Neuronal stem cell (in vitro differentiated cells): Measurements from ENCODE around the gene CAMK2N1.
"Not testable (repeated sequence)": the region's sequence is repeated elsewhere in the genome, so short reads cannot be mapped to it uniquely, and the experiment has no call there.

Experiments used
- DNase-seq: peaks from one replicate; pipeline ENCODE4 v3.0.0-alpha.2; 2013; ENCODE audit warnings: low spot score
- H2AFZ ChIP-seq: one replicate; pipeline ENCODE4 v1.6.1; 2013; ENCODE audit warnings: mild to moderate bottlenecking, low read length, inconsistent platforms
- H2AK5ac ChIP-seq: 2 replicates; pipeline ENCODE4 v1.6.1; 2013; ENCODE audit warnings: low read depth, mild to moderate bottlenecking, inconsistent platforms, low read length, moderate library complexity, mixed read lengths
- H2BK120ac ChIP-seq: 2 replicates; pipeline ENCODE4 v1.6.1; 2013; ENCODE audit warnings: low read depth, mild to moderate bottlenecking, inconsistent platforms, low read length, moderate library complexity, mixed read lengths
- H2BK12ac ChIP-seq: one replicate; pipeline ENCODE4 v1.6.1; 2013; ENCODE audit warnings: low read length, inconsistent platforms
- H2BK15ac ChIP-seq: 2 replicates; pipeline ENCODE4 v1.6.1; 2013; ENCODE audit warnings: mild to moderate bottlenecking, low read length, inconsistent platforms, mixed read lengths
- H2BK5ac ChIP-seq: one replicate; pipeline ENCODE4 v1.6.1; 2013; ENCODE audit warnings: inconsistent platforms, mild to moderate bottlenecking, low read length, moderate library complexity
- H3K14ac ChIP-seq: one replicate; pipeline ENCODE4 v1.6.1; 2013; ENCODE audit warnings: low read length, inconsistent platforms
- H3K18ac ChIP-seq: 2 replicates; pipeline ENCODE4 v1.6.1; 2013; ENCODE audit warnings: low read length, inconsistent platforms
- H3K23ac ChIP-seq: 2 replicates; pipeline ENCODE4 v1.6.1; 2013; ENCODE audit warnings: low read depth, mild to moderate bottlenecking, mixed read lengths, low read length, inconsistent platforms; ENCODE audit not compliant: poor library complexity
- H3K27ac ChIP-seq: replicated peaks from 3 replicates; pipeline ENCODE4 v1.5.1; 2013; ENCODE audit warnings: low read length, inconsistent platforms
- H3K27me3 ChIP-seq, 3 experiments: 2 replicates each; pipeline ENCODE4 v1.6.1; 2013; ENCODE audit warnings: low read length in 3 of 3, mild to moderate bottlenecking in 2 of 3, inconsistent platforms in 1 of 3, low read depth in 1 of 3, mixed read lengths in 1 of 3, moderate library complexity in 1 of 3; ENCODE audit not compliant: control insufficient read depth in 3 of 3, insufficient read depth in 3 of 3
- H3K36me3 ChIP-seq, 2 donors: replicated peaks in 1 of 2; 2 replicates each; pipeline ENCODE4 v1.6.1; 2013; ENCODE audit warnings: low read length in 2 of 2; ENCODE audit not compliant: control insufficient read depth in 2 of 2, insufficient read depth in 2 of 2
- H3K4ac ChIP-seq: 2 replicates; pipeline ENCODE4 v1.6.1; 2013; ENCODE audit warnings: inconsistent platforms, mild to moderate bottlenecking, low read length, moderate library complexity
- H3K4me1 ChIP-seq, 2 donors: 1 replicate in 1 of 2; 2 replicates in 1 of 2; pipeline ENCODE4 v1.6.1; 2013; ENCODE audit warnings: low read length in 2 of 2, low read depth in 1 of 2; ENCODE audit not compliant: control insufficient read depth in 2 of 2, insufficient read depth in 1 of 2
- H3K4me2 ChIP-seq: one replicate; pipeline ENCODE4 v1.6.1; 2013; ENCODE audit warnings: mild to moderate bottlenecking, low read length, inconsistent platforms; ENCODE audit not compliant: insufficient read depth, poor library complexity, severe bottlenecking
- H3K4me3 ChIP-seq, 2 donors: 2 replicates each; pipeline ENCODE4 v1.5.1; 2013; ENCODE audit warnings: low read length in 2 of 2, mild to moderate bottlenecking in 2 of 2, inconsistent platforms in 1 of 2, moderate library complexity in 1 of 2
- H3K79me1 ChIP-seq: one replicate; pipeline ENCODE4 v1.6.1; 2013; ENCODE audit warnings: low read depth, mild to moderate bottlenecking, inconsistent platforms, low read length, moderate library complexity
- H3K9ac ChIP-seq: one replicate; pipeline ENCODE4 v1.6.1; 2013; ENCODE audit warnings: mild to moderate bottlenecking, low read depth, low read length, inconsistent platforms; ENCODE audit not compliant: poor library complexity
- H3K9me3 ChIP-seq, 2 donors: replicated peaks in 1 of 2; 2 replicates each; pipeline versions ENCODE3 to v1.6.1; 2013; ENCODE audit warnings: low read length in 2 of 2, mild to moderate bottlenecking in 2 of 2, inconsistent platforms in 1 of 2, low read depth in 1 of 2, mixed read lengths in 1 of 2, moderate library complexity in 1 of 2; ENCODE audit not compliant: control insufficient read depth in 2 of 2, insufficient read depth in 1 of 2
- H4K8ac ChIP-seq: one replicate; pipeline ENCODE4 v1.6.1; 2013; ENCODE audit warnings: low read depth, mild to moderate bottlenecking, inconsistent platforms, low read length, moderate library complexity
- H4K91ac ChIP-seq: one replicate; pipeline ENCODE4 v1.6.1; 2013; ENCODE audit warnings: low read length, low read depth, mild to moderate bottlenecking, inconsistent platforms; ENCODE audit not compliant: poor library complexity
- WGBS, 2 donors: extraction: QIAGEN DNeasy Blood & Tissue Kit; methylation state at CpG; one replicate each; pipeline ENCODE4 v1.1.7; 2013; ENCODE audit warnings: missing lambda C conversion rate in 2 of 2, mixed read lengths in 1 of 2; ENCODE audit not compliant: insufficient read length in 2 of 2, insufficient replicate concordance in 1 of 2; ENCODE audit errors: extremely low coverage in 2 of 2; 5-methylcytosine and 5-hydroxymethylcytosine counted together

The CAMK2N1 gene

DNA sequence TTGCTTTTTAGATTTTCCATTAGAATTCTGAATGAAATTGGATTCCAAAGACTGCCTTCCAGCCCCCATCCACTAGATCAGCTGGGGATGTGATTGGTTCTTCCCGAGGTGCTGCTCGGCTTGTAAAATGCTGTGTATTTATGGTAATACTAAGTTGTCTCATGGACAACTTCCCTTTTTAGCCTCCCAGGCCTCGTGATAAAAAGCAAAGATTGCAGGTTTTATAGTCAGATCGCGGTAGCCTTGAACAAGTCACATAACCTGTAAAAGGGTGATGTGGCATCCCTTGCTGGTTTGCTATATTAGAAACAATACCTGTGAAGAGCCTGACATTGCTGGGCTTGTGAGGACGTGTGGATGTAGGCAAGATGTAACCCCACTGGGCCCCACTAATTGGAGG is 11.5 kb upstream of the CAMK2N1 start:
- no peak overlapping the region for H3K23ac ChIP-seq
- no peak overlapping the region for H2BK120ac ChIP-seq
- peaks cover 0 to 7% (median 0%) of the 10 kb centered on the region in 3 experiments for H3K27me3 ChIP-seq
- no peak overlapping the region for H4K91ac ChIP-seq
- H3K9me3 ChIP-seq = no peaks in the 10 kb centered on the region
- H3K4me3 ChIP-seq = no peak overlapping the region
- H4K8ac ChIP-seq = no peak overlapping the region
- no peak overlapping the region for H3K27ac ChIP-seq
- no peak overlapping the region for H3K4ac ChIP-seq
- no peak overlapping the region for H2BK12ac ChIP-seq
- H2AFZ ChIP-seq = no peak overlapping the region
- H2BK15ac ChIP-seq = no peak overlapping the region
- DNase-seq = no peak
- peaks cover 2 to 5% of the 10 kb centered on the region in 2 donors for H3K4me1 ChIP-seq
- H3K14ac ChIP-seq = no peak overlapping the region
- no peak overlapping the region for H2BK5ac ChIP-seq
- H3K18ac ChIP-seq = no peak overlapping the region
- no peak overlapping the region for H3K9ac ChIP-seq
- H2AK5ac ChIP-seq = no peak overlapping the region
- no CpG with 5 or more reads among the region's 6 CpGs for WGBS, 2 donors
- no peaks in the 10 kb centered on the region for H3K79me1 ChIP-seq
- H3K4me2 ChIP-seq = no peak overlapping the region
- peaks cover 28 to 42% of the 10 kb centered on the region in 2 donors for H3K36me3 ChIP-seq

DNA sequence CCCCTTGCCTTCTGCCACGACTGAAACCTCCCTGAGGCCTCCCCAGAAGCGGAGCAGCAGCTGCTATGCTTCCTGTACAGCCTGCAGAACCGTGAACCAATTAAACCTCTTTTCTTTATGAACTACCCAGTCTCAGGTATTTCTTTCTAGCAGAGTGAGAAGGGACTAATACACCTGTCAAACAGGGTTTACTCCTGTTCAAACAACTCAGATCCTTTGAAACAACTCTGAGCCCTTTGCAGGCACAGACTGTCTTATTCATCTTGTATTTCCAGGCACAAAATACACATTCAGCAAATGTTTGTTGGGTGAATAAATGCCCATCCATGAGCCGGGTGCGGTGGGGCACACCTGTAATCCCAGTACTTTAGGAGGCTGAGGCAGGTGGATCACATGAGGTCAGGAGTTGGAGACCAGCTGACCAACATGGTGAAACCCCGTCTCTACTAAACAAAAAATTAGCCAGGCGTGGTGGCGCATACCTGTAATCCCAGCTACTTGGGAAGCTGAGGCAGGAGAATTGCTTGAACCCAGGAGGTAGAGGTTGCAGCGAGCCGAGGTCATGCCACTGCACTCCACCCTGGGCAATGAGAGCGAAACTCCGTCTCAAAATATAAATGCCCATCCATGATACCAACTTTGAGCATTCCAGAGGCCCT is 10.8 kb upstream of the CAMK2N1 start:
- H3K14ac ChIP-seq, H2BK15ac ChIP-seq, H3K9me3 ChIP-seq, H2BK5ac ChIP-seq, DNase-seq, H2BK12ac ChIP-seq, H2AK5ac ChIP-seq, H3K9ac ChIP-seq, H3K79me1 ChIP-seq, H4K91ac ChIP-seq, H3K4ac ChIP-seq, H3K4me2 ChIP-seq, H2BK120ac ChIP-seq, H3K4me3 ChIP-seq, H3K18ac ChIP-seq, H3K27ac ChIP-seq, H3K23ac ChIP-seq, H3K4me1 ChIP-seq, H2AFZ ChIP-seq, H4K8ac ChIP-seq: not testable (repeated sequence)
- Histone ChIP-seq H3K36me3 (peaks cover 27 to 36% of the 10 kb centered on the region in 2 donors), H3K27me3 (peaks cover 0 to 13% (median 0%) of the 10 kb centered on the region in 3 experiments)
- WGBS, 2 donors = no CpG with 5 or more reads among the region's 12 CpGs

GRCh38 chr1:20496241-20496661 is 10.2 kb upstream of the CAMK2N1 start:
- DNase-seq = no peak
- H2AK5ac ChIP-seq = no peak overlapping the region
- H3K36me3 ChIP-seq = peaks cover 23 to 30% of the 10 kb centered on the region in 2 donors
- no CpG with 5 or more reads among the region's 8 CpGs for WGBS, 2 donors
- H3K79me1 ChIP-seq = no peaks in the 10 kb centered on the region
- no peak overlapping the region for H3K23ac ChIP-seq
- H3K27me3 ChIP-seq = peaks cover 0 to 19% (median 0%) of the 10 kb centered on the region in 3 experiments
- no peak overlapping the region for H3K9ac ChIP-seq
- H4K91ac ChIP-seq = no peak overlapping the region
- H3K4ac ChIP-seq = no peak overlapping the region
- no peaks in the 10 kb centered on the region for H3K9me3 ChIP-seq
- H3K27ac ChIP-seq = no peak overlapping the region
- no peak overlapping the region for H3K4me3 ChIP-seq
- no peak overlapping the region for H3K4me2 ChIP-seq
- no peak overlapping the region for H3K14ac ChIP-seq
- H3K4me1 ChIP-seq = peaks cover 2 to 5% of the 10 kb centered on the region in 2 donors
- no peak overlapping the region for H3K18ac ChIP-seq
- H2BK12ac ChIP-seq = no peak overlapping the region
- H2BK15ac ChIP-seq = no peak overlapping the region
- no peak overlapping the region for H4K8ac ChIP-seq
- H2BK120ac ChIP-seq = no peak overlapping the region
- H2BK5ac ChIP-seq = no peak overlapping the region
- no peak overlapping the region for H2AFZ ChIP-seq

- H3K4me1 ChIP-seq = peaks cover 2 to 5% of the 10 kb centered on the region in 2 donors
Measured at GRCh38 chr1:20495661-20496060, 9.7 kb upstream of the CAMK2N1 start.

More at GRCh38 chr1:20495661-20496060, 9.7 kb upstream of the CAMK2N1 start:
- H3K14ac ChIP-seq = no peak overlapping the region
- H2BK15ac ChIP-seq = no peak overlapping the region
- peaks cover 0 to 22% (median 0%) of the 10 kb centered on the region in 3 experiments for H3K27me3 ChIP-seq
- WGBS, 2 donors = no CpG with 5 or more reads among the region's 1 CpG
- H3K9me3 ChIP-seq = no peaks in the 10 kb centered on the region
- no peak overlapping the region for H2BK12ac ChIP-seq
- no peak overlapping the region for H3K23ac ChIP-seq
- H3K27ac ChIP-seq = no peak overlapping the region
- no peak overlapping the region for H3K4ac ChIP-seq
- no peak overlapping the region for H2BK120ac ChIP-seq
- no peak overlapping the region for H3K4me2 ChIP-seq
- H2AK5ac ChIP-seq = no peak overlapping the region
- peaks cover 17 to 24% of the 10 kb centered on the region in 2 donors for H3K36me3 ChIP-seq
- H3K9ac ChIP-seq = no peak overlapping the region
- H4K91ac ChIP-seq = no peak overlapping the region
- no peak overlapping the region for H4K8ac ChIP-seq
- no peak overlapping the region for H2BK5ac ChIP-seq
- no peak overlapping the region for H3K4me3 ChIP-seq
- no peak for DNase-seq
- no peak overlapping the region for H3K18ac ChIP-seq
- no peak overlapping the region for H2AFZ ChIP-seq
- H3K79me1 ChIP-seq = no peaks in the 10 kb centered on the region
